Esophagus muscularis mucosa (tissue), 4 donors: ENCODE measurements around the gene C19orf53.

ENCODE experiments used
- CTCF ChIP-seq, 3 experiments: fragments of 200-600 bp in 2 of 3; fragments of 450-650 bp in 1 of 3; sonication (generic) in 2 of 3; IDR thresholded peaks; one replicate each; pipeline ENCODE4 v1.5.1; 2017 to 2019; ENCODE audit warnings: antibody characterized with exemption in 3 of 3, mild to moderate bottlenecking in 2 of 3, moderate library complexity in 1 of 3
- EP300 ChIP-seq: sonication (generic); formaldehyde crosslinking; IDR thresholded peaks from one replicate; pipeline ENCODE4 v1.6.1; 2017; ENCODE audit warnings: antibody characterized with exemption
- POLR2A ChIP-seq: fragments of 450-650 bp; IDR thresholded peaks from one replicate; pipeline ENCODE4 v1.6.1; 2017; ENCODE audit warnings: antibody characterized with exemption, moderate library complexity, mild to moderate bottlenecking, low read depth
- POLR2AphosphoS5 ChIP-seq, 2 donors: sonication (generic); formaldehyde crosslinking; IDR thresholded peaks; one replicate each; pipeline ENCODE4 v1.6.1; 2017; ENCODE audit warnings: antibody characterized with exemption in 2 of 2

- TF ChIP-seq POLR2AphosphoS5 (IDR thresholded peaks at IDR 0.05) (no peak), CTCF (IDR thresholded peaks at IDR 0.05) (no peak), POLR2A (no peak), EP300 (no peak)
Observed at GRCh38 chr19:13788991-13789390, 14.7 kb downstream of the C19orf53 start.
